ENCODE measurements around the gene ZHX3. TPM values are rescaled to one million over a fixed set of nuclear protein-coding genes. Genes with fewer than 3 reads are reported as not detected.

The ZHX3 gene
- total RNA-seq, 4 donors from 2014 or later: 19.2 to 32.9 (median 31.4) TPM

DNA sequence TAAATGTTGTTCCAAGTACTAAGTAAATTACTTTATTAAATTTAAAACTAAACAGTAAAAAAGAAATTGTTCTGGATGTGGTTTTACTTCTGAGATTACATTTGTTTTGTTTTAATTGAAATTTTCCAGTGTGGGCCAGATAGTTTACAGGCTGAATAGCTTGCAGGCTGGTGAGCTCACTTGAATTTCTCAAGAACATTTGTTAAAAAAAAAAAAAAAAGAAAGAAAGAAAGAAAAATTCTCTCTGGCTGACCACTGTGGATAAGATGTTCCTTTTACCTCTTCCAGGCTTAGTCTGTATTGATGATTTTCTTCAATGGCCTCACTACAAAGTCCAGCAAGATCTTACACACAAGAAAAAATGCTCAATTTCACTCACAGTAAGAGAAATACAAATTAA is 94.8 kb downstream of the ZHX3 start:
- no peak for DNase-seq (ENCODE audit: low spot score in 2 of 2)
- Histone ChIP-seq H3K4me1 (peaks cover 19% of the 10 kb centered on the region), H3K27ac (peak overlapping the region; percentile 55), H3K9me3 (no peaks in the 10 kb centered on the region), H3K27me3 (no peaks in the 10 kb centered on the region), H3K36me3 (no peaks in the 10 kb centered on the region), H3K4me3 (no peak overlapping the region)
- TF ChIP-seq POLR2A (IDR thresholded peaks at IDR 0.05) (no peak), EP300 (IDR thresholded peaks at IDR 0.05) (no peak), POLR2AphosphoS5 (IDR thresholded peaks at IDR 0.05) (no peak)
- TF ChIP-seq, protein P1, sequence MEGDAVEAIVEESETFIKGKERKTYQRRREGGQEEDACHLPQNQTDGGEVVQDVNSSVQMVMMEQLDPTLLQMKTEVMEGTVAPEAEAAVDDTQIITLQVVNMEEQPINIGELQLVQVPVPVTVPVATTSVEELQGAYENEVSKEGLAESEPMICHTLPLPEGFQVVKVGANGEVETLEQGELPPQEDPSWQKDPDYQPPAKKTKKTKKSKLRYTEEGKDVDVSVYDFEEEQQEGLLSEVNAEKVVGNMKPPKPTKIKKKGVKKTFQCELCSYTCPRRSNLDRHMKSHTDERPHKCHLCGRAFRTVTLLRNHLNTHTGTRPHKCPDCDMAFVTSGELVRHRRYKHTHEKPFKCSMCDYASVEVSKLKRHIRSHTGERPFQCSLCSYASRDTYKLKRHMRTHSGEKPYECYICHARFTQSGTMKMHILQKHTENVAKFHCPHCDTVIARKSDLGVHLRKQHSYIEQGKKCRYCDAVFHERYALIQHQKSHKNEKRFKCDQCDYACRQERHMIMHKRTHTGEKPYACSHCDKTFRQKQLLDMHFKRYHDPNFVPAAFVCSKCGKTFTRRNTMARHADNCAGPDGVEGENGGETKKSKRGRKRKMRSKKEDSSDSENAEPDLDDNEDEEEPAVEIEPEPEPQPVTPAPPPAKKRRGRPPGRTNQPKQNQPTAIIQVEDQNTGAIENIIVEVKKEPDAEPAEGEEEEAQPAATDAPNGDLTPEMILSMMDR (IDR thresholded peaks at IDR 0.05): no peak

DNA sequence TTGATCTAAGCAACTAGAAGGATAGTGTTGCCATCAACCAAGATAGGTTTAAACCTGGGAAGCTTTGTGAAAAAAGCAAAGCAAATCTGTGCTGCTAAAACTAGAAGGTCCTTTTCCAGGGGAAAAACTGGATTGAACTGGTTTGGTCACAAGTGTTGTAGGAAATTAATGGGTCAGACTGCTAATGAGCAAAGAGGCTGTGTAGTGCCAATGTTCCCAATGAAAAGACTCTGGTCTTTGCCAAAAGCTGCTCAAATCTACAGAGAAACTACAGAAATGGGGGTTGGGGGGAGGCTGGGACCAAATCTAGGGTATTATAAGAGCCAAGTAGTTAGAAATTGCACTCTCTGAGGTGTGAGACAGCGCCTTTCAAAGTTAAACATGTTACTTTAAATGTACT is 95.2 kb downstream of the ZHX3 start:
- TF ChIP-seq POLR2AphosphoS5 (IDR thresholded peaks at IDR 0.05) (no peak), EP300 (IDR thresholded peaks at IDR 0.05) (no peak), POLR2A (IDR thresholded peaks at IDR 0.05) (no peak)
- TF ChIP-seq, protein P1 (IDR thresholded peaks at IDR 0.05): no peak
- peaks cover 19% of the 10 kb centered on the region for H3K4me1 ChIP-seq
- H3K27ac ChIP-seq: peak overlapping the region; percentile 55
- no peaks in the 10 kb centered on the region for H3K36me3 ChIP-seq
- no peaks in the 10 kb centered on the region for H3K27me3 ChIP-seq
- H3K4me3 ChIP-seq: no peak overlapping the region
- 88% methylated on average over 1 of the region's 1 CpG for WGBS
- no peak for DNase-seq (ENCODE audit: low spot score in 2 of 2)
- no peaks in the 10 kb centered on the region for H3K9me3 ChIP-seq

DNA sequence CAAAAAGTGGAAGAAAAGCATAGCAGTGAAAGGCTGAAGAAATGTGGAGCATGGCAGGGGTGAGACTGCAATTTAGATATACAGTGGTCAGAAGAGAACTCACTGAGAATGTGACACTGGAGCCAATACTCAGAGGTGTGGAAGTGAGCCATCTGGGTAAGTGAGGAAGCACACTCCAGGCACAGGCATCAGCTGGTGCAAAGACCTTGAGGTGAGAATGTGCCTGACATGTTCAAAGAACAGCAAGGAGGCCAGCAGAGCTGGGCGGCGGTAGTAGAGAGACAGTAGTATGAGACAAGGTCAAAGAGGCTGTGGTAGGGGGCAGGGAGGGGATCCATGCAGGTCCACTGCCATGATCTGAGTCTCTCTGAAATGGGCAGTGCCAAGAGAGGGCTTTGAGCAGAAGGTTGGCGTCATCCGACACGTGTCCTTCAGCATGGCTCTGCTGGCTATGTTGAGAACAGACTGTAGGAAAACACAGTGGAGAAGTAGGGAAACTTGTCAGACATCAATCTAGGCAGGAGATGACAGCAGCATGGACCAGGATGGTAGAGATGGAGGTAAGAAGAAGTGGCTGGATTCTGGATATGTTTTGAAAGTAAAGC is 95.8 kb downstream of the ZHX3 start:
- TF ChIP-seq POLR2AphosphoS5 (IDR thresholded peaks at IDR 0.05) (no peak), POLR2A (IDR thresholded peaks at IDR 0.05) (no peak), EP300 (IDR thresholded peaks at IDR 0.05) (no peak)
- TF ChIP-seq, protein P1 (IDR thresholded peaks at IDR 0.05): no peak
- H3K9me3 ChIP-seq: no peaks in the 10 kb centered on the region
- no peaks in the 10 kb centered on the region for H3K36me3 ChIP-seq
- WGBS: 85% methylated on average over 5 of the region's 5 CpGs
- H3K27me3 ChIP-seq: no peaks in the 10 kb centered on the region
- H3K4me3 ChIP-seq: no peak overlapping the region
- peaks cover 19% of the 10 kb centered on the region for H3K4me1 ChIP-seq
- peak overlapping the region; percentile 55 for H3K27ac ChIP-seq
- no peak for DNase-seq (ENCODE audit: low spot score in 2 of 2)

DNA sequence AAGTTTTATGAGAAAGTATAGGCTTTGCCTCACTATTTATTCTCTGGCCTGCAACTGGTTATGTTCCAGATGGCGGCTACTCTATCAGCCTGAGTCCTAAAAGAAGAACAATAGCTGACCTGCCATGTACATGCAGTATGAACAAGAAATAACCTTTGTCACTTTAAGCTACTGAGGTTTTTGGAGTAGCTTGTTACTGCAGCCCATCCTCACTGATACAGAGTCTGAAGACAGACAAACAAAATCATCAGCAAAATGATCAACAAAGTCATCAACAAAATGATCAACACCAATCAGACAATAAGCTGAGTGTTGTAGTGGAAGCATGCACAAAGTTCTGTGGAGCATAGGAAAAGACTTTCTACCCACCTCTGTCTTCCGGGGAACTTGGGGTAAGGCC is 97.7 kb downstream of the ZHX3 start:
- Histone ChIP-seq H3K9me3 (no peaks in the 10 kb centered on the region), H3K27ac (no peak overlapping the region), H3K4me3 (no peak overlapping the region), H3K27me3 (no peaks in the 10 kb centered on the region), H3K4me1 (peaks cover 19% of the 10 kb centered on the region), H3K36me3 (no peaks in the 10 kb centered on the region)
- no peak for TF ChIP-seq POLR2AphosphoS5 (IDR thresholded peaks at IDR 0.05)
- TF ChIP-seq POLR2A (IDR thresholded peaks at IDR 0.05): no peak
- TF ChIP-seq EP300 (IDR thresholded peaks at IDR 0.05): no peak
- TF ChIP-seq, protein P1 (IDR thresholded peaks at IDR 0.05): no peak
- no peak for DNase-seq (ENCODE audit: low spot score in 2 of 2)
- WGBS: 100% methylated on average over 2 of the region's 2 CpGs

DNA sequence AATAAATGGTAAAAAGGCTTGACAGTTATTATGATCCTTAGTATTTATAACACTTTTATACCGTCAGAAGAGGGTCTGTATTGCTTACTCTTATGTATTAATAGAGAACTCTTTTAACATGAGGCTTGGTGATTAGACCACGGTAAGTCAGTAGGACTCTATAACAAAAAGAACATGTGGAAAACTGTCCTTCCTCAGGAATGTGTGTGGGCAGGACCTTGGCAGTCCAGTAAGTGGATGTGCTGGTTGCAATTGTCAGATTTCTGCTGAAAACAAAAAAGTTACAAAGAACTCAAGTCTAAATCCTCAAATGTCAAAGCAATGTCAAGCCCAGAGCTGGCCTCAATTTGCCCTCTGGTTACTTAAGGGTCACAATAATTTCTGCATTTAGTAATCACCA is 99.1 kb downstream of the ZHX3 start:
- no peaks in the 10 kb centered on the region for H3K9me3 ChIP-seq
- 61% methylated on average over 2 of the region's 2 CpGs for WGBS
- peak overlapping the region; percentile 4 for H3K27ac ChIP-seq
- H3K36me3 ChIP-seq: no peaks in the 10 kb centered on the region
- H3K4me1 ChIP-seq: peaks cover 19% of the 10 kb centered on the region
- TF ChIP-seq EP300 (IDR thresholded peaks at IDR 0.05): no peak
- TF ChIP-seq, protein P1 (IDR thresholded peaks at IDR 0.05): no peak
- TF ChIP-seq POLR2A (IDR thresholded peaks at IDR 0.05): no peak
- no peak for TF ChIP-seq POLR2AphosphoS5 (IDR thresholded peaks at IDR 0.05)
- no peak for DNase-seq (ENCODE audit: low spot score in 2 of 2)
- no peak overlapping the region for H3K4me3 ChIP-seq
- no peaks in the 10 kb centered on the region for H3K27me3 ChIP-seq

Data from suprapubic skin (tissue), 4 donors.